HG02870 (cell line): Measurements from ENCODE around the gene NYNRIN.
A peak's percentile ranks its signal among the peaks of the same experiment; 100 is the strongest.

Source experiments
- ATAC-seq: cut with Tn5 transposase; IDR thresholded peaks from one replicate; pipeline ENCODE4 v1.9.1; 2021; ENCODE audit warnings: mild to moderate bottlenecking, moderate library complexity; ENCODE audit not compliant: unreplicated experiment

Gene NYNRIN

DNA sequence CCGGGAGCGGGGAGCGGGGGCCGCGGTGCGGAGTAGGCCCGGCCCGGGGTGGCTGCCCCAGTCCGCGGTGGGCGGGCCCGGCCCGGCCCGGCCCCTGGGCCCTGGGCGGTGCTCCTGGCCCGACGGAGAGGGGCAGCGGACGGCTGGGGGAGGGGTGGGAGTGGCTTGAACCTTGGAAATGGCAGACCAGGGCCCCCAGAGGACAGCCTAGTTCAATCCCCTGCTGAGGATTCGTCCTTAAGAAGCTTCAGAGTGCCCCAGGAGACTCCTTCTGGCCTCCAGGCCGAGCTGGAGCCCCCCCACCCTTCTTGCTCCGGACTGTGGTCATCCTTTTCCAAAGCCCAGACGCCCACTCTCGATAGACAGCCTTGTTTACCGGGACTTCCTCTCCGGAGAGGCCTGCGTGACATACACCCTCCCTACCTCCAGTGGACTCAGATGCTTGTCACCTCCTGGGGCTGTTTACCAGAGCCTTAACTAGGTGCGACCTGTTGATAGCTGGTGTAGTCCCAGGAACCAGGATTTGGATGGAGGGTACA, 31.4 kb downstream of the NYNRIN start:
- peak; percentile 57 for ATAC-seq

GRCh38 chr14:24430682-24431568, 32.1 kb downstream of the NYNRIN start:
- ATAC-seq = peak; percentile 33

DNA sequence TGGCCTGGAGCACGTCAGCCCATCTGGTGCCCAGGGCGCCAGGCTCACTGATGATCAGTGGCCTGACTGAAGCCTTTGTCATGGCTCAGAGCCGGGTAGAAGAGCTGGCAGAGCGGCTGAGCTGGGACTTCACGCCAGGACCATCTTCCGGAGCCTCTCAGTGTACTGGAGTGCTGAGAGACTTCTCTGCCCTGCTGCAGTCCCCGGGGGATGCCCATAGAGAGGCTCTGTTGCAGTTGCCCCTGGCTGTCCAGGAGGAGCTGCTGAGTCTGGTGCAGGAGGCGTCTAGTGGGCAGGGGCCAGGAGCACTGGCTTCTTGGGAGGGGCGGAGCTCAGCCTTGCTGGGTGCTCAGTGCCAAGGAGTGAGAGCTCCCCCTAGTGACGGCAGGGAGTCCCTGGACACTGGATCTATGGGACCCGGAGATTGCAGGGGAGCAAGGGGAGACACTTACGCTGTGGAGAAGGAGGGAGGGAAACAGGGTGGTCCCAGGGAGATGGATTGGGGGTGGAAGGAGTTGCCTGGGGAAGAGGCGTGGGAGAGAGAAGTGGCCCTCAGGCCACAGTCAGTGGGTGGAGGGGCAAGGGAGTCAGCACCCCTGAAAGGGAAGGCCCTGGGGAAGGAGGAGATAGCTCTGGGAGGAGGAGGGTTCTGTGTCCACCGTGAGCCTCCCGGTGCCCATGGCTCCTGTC, 32.9 kb downstream of the NYNRIN start:
- ATAC-seq = peak; percentile 46

- ATAC-seq = no peak
Measured at GRCh38 chr14:24432259-24433131, 33.7 kb downstream of the NYNRIN start.

GRCh38 chr14:24434036-24434435, 35.2 kb downstream of the NYNRIN start:
- ATAC-seq = no peak

- no peak for ATAC-seq
Measured at GRCh38 chr14:24434676-24435075, 35.9 kb downstream of the NYNRIN start.

GRCh38 chr14:24435192-24435810, 36.5 kb downstream of the NYNRIN start:
- ATAC-seq = no peak

DNA sequence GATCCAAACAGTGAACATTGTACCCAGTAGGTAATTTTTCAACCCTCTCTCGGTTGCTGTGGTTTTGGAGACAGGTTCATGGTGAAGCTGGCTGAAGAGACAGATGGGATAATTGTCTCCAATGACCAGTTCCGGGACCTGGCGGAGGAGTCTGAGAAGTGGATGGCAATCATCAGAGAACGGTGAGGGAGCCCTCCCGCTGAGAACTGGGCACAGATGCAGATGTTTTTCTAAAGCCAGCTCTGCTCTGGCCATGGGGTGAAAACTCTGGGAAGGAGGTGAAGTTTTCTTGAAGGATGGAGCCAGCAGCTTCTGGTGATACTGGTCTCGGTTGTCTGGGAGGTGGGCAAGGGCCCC, 37.2 kb downstream of the NYNRIN start:
- no peak for ATAC-seq

- ATAC-seq = peak; percentile 39
Measured at GRCh38 chr14:24436355-24437019, 37.7 kb downstream of the NYNRIN start.

DNA sequence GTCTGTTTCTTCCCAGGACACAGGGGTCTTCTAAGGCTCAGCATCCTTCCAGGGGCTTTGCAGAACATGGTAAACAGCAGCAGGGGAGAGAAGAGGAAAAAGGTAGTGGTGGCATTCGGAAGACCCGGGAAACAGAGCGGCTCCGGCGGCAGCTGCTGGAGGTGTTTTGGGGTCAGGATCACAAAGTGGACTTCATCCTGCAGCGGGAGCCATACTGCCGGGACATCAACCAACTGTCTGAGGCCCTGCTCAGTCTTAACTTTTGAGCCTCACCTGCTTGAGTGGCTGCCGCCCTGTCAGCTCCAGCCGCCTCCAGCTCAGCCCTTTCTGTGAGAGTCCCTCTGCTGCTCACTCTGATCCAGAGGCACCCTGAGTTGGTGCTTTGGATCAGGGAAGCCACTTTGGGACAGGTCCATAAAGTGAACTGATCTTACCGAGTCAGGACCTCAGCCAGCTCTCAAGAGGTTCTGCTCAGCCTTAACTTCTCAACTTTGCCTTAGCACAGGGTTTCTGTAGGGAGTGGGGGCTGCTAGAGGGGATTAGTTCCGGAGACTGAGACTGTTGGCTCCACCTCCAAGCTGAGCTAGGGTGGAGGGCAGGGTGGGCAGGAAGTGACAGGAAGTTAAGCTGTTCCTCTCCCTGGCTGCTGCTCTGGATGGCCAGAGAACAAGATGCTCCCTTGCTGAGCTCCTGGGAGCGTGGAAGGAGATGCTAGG, 38.4 kb downstream of the NYNRIN start:
- ATAC-seq = no peak

- ATAC-seq = no peak
Measured at GRCh38 chr14:24437736-24438067, 38.9 kb downstream of the NYNRIN start.

DNA sequence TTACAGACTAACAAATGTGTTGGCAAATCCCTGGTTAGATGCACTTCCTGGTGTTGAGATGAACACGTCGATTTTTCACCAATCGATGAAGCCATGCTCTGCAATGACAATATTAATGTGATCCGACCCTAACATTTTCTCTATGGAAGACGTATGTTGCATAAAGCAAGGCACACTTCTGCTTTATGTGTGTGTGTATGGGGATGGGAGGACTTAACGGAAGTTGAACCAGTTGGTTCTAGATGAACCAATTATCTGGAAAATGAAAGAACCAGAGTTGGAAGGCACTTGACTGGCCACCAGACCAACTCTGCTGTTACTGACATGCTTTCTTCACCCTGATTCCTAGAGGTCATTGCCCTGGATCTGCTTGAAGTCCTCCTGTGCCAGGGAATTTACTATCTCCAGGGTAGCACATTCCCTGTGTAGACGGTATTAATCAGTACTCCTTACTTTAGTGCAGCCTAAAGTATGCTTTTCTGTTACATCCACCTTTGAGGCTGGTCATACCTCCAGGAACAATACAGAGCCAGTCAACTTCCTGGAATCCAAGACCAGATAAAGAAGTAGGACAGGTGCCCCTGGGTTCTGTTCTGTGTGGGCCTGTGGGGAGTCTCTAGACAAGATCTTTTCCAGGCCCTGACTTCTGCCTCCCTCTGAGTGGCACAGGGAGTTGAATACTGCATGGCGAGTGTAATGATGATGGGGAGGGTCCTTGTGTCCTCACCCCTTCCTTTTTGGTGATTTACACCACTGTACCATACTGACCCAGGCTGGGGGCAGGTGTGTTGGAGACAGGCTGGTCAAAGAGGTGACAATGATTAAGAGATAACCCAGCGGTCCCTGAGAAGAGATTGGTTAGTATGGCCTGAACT, 39.7 kb downstream of the NYNRIN start:
- no peak for ATAC-seq

- ATAC-seq = no peak
Measured at GRCh38 chr14:24439257-24439656, 40.5 kb downstream of the NYNRIN start.

DNA sequence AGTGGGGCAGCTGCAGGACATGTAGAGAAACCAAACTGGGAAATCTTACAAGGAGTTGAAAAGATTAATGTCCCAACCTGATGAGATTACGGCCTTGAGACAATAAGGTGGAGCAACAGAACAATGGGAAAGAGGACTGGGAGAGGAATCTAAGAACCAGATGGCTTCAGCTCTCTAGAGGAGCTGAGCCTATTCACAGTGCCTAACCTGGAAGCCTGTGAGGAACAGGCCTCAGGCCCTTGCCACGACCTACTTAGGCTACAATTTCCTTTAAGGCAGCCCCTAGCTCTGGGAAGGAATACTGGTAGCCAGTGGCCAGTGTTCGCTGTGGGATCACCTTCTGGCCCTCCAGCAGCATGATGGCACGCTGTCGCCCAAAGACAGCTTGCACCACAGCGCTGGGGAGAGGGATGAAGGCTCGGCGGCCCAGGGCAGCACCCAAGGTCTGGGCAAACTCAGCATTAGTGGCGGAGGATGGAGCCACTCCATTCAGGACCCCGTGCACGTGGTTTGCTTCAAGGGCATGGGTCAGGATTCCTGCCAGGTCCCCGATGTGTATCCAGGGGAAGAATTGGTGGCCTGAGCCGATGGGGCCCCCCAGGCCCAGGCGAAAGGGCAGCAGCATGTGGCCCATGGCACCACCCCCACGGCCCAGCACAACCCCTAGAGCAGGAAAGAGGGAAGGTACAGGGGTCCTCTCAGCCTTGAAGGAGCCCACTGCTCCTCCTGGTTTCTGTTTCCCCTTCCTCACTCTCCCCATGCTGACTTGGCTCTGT, 41.2 kb downstream of the NYNRIN start:
- no peak for ATAC-seq

DNA sequence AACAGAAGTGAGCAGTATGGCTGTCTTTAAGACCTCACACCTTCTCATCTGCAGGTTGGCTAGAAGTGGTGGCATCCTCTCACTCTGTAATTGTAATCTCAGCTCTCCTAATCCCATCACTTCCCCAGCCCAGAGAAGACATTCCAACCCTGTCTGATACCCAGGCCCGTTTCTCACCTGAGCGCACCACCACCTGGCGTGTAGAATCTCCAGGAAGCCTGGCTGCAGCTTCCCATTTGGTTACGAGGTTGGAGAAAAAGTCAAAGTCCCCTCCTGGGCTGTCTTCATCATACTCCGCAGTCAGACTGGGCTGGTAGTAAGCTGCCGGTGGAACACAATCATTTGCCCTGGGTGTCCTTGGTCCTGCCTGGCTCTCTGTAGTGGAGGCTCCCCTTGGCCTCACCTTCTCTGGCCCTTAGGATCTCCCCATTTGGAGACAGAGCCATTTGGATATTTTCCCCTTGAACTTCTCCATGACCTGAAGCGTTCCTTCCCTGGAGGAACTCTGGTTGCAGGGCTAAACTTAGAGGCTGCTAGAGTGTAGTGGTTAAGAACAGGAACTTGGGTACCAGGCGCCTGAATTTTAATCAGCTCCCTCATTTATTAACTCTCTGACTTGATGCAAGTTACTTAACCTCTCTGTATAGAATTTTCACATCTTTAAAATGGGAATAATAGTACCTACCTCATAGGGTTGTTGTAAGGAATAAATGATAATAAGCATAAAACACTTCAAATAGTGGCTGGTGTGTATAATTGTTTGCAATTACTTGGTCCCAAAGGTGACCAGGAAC, 42.0 kb downstream of the NYNRIN start:
- no peak for ATAC-seq

GRCh38 chr14:24441485-24441884, 42.7 kb downstream of the NYNRIN start:
- ATAC-seq = no peak

GRCh38 chr14:24441904-24442239, 43.1 kb downstream of the NYNRIN start:
- no peak for ATAC-seq
